Measurements from ENCODE around the gene IL17RE. TPM values are rescaled to one million over a fixed set of nuclear protein-coding genes. Genes with fewer than 3 reads are reported as not detected.
A peak's percentile ranks its signal among the peaks of the same experiment; 100 is the strongest.

IL17RE gene
- total and polyA plus RNA-seq, 2 of the 13 experiments (the other 11 are each of a cell fraction or from before 2014, with no cell fraction given): 14.5 to 24.1 TPM

GRCh38 chr3:9890249-9891071 lies 12.2 kb upstream of the IL17RE start, which contains the start of gene JAGN1 (continued):
- TF ChIP-seq, protein P1, sequence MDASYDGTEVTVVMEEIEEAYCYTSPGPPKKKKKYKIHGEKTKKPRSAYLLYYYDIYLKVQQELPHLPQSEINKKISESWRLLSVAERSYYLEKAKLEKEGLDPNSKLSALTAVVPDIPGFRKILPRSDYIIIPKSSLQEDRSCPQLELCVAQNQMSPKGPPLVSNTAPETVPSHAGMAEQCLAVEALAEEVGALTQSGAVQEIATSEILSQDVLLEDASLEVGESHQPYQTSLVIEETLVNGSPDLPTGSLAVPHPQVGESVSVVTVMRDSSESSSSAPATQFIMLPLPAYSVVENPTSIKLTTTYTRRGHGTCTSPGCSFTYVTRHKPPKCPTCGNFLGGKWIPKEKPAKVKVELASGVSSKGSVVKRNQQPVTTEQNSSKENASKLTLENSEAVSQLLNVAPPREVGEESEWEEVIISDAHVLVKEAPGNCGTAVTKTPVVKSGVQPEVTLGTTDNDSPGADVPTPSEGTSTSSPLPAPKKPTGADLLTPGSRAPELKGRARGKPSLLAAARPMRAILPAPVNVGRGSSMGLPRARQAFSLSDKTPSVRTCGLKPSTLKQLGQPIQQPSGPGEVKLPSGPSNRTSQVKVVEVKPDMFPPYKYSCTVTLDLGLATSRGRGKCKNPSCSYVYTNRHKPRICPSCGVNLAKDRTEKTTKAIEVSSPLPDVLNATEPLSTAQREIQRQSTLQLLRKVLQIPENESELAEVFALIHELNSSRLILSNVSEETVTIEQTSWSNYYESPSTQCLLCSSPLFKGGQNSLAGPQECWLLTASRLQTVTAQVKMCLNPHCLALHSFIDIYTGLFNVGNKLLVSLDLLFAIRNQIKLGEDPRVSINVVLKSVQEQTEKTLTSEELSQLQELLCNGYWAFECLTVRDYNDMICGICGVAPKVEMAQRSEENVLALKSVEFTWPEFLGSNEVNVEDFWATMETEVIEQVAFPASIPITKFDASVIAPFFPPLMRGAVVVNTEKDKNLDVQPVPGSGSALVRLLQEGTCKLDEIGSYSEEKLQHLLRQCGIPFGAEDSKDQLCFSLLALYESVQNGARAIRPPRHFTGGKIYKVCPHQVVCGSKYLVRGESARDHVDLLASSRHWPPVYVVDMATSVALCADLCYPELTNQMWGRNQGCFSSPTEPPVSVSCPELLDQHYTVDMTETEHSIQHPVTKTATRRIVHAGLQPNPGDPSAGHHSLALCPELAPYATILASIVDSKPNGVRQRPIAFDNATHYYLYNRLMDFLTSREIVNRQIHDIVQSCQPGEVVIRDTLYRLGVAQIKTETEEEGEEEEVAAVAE (CRISPR knock-in tag; IDR thresholded peaks at IDR 0.05; ENCODE audit: borderline replicate concordance): peak; percentile 52; the same call in 1 of the 2 replicates
- TF ChIP-seq NFYB (CRISPR knock-in tag; IDR thresholded peaks at IDR 0.05) (no peak), ZBTB7B (CRISPR knock-in tag; IDR thresholded peaks at IDR 0.05) (peak; percentile 88), MEIS1 (CRISPR knock-in tag; IDR thresholded peaks at IDR 0.05; ENCODE audit: borderline replicate concordance) (no peak; the same call in 1 of the 2 replicates), CAMTA2 (CRISPR knock-in tag; IDR thresholded peaks at IDR 0.05; ENCODE audit: borderline replicate concordance) (0 out of 2 replicates have a peak, but pooled peaks have one; percentile 43), ZNF484 (CRISPR knock-in tag; IDR thresholded peaks at IDR 0.05; ENCODE audit: borderline replicate concordance, low read depth) (0 out of 2 replicates have a peak, but pooled peaks have one; percentile 48), CCDC6 (CRISPR knock-in tag; IDR thresholded peaks at IDR 0.05) (peak; percentile 37; the same call in 1 of the 2 replicates), ZNF280B (CRISPR knock-in tag; IDR thresholded peaks at IDR 0.05; ENCODE audit: borderline replicate concordance) (peak; percentile 92), FOXC1 (CRISPR knock-in tag; IDR thresholded peaks at IDR 0.05; ENCODE audit: borderline replicate concordance) (peak; percentile 79), ZFP37 (CRISPR knock-in tag; IDR thresholded peaks at IDR 0.05; ENCODE audit: borderline replicate concordance) (no peak), SRSF4 (IDR thresholded peaks at IDR 0.05; ENCODE audit: low read depth, low read length, poor library complexity, severe bottlenecking) (no peak), MIXL1 (CRISPR knock-in tag; IDR thresholded peaks at IDR 0.05) (peak; percentile 43; the same call in 1 of the 2 replicates), ADNP (CRISPR knock-in tag; IDR thresholded peaks at IDR 0.05) (no peak; the same call in 1 of the 2 replicates), ZNF839 (CRISPR knock-in tag; IDR thresholded peaks at IDR 0.05; ENCODE audit: borderline replicate concordance) (peak; percentile 75; the same call in 1 of the 2 replicates), MED13 (CRISPR knock-in tag; IDR thresholded peaks at IDR 0.05) (peak; percentile 81), ZNF460 (CRISPR knock-in tag; IDR thresholded peaks at IDR 0.05; ENCODE audit: borderline replicate concordance) (no peak; the same call in 1 of the 2 replicates), ZBTB8A (CRISPR knock-in tag; IDR thresholded peaks at IDR 0.05; ENCODE audit: borderline replicate concordance, low read depth) (no peak)
- TF ChIP-seq, protein P2, sequence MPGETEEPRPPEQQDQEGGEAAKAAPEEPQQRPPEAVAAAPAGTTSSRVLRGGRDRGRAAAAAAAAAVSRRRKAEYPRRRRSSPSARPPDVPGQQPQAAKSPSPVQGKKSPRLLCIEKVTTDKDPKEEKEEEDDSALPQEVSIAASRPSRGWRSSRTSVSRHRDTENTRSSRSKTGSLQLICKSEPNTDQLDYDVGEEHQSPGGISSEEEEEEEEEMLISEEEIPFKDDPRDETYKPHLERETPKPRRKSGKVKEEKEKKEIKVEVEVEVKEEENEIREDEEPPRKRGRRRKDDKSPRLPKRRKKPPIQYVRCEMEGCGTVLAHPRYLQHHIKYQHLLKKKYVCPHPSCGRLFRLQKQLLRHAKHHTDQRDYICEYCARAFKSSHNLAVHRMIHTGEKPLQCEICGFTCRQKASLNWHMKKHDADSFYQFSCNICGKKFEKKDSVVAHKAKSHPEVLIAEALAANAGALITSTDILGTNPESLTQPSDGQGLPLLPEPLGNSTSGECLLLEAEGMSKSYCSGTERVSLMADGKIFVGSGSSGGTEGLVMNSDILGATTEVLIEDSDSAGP (CRISPR knock-in tag; IDR thresholded peaks at IDR 0.05; ENCODE audit: borderline replicate concordance): peak; percentile 89; the same call in 1 of the 2 replicates
- TF ChIP-seq, protein P3, sequence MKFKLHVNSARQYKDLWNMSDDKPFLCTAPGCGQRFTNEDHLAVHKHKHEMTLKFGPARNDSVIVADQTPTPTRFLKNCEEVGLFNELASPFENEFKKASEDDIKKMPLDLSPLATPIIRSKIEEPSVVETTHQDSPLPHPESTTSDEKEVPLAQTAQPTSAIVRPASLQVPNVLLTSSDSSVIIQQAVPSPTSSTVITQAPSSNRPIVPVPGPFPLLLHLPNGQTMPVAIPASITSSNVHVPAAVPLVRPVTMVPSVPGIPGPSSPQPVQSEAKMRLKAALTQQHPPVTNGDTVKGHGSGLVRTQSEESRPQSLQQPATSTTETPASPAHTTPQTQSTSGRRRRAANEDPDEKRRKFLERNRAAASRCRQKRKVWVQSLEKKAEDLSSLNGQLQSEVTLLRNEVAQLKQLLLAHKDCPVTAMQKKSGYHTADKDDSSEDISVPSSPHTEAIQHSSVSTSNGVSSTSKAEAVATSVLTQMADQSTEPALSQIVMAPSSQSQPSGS (CRISPR knock-in tag; IDR thresholded peaks at IDR 0.05): 0 out of 2 replicates have a peak, but pooled peaks have one; percentile 43

Data from HepG2 (cell line).